ENCODE data around the gene ERC2.

The ERC2 gene

DNA sequence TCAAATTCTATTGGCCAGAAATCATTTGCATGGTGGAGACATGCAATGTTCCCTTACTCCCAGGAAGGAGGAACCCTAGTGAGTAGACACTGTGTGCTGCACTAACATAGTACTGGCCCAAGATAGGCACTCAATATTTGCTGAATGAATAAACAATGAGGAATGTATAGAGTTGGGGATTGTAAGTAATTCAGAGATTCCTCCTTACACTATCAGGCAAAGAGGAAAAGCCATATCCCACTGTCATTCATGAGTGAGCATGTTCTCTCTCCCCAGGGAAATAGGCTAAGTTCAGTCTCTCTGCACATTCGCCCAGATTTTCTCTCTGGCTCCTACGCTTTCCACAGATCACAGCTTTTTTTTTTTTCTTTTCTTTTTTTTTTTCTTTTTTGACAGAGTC, 826.3 kb downstream of the ERC2 start:
- no peak for DNase-seq (ENCODE audit: low read depth)

DNA sequence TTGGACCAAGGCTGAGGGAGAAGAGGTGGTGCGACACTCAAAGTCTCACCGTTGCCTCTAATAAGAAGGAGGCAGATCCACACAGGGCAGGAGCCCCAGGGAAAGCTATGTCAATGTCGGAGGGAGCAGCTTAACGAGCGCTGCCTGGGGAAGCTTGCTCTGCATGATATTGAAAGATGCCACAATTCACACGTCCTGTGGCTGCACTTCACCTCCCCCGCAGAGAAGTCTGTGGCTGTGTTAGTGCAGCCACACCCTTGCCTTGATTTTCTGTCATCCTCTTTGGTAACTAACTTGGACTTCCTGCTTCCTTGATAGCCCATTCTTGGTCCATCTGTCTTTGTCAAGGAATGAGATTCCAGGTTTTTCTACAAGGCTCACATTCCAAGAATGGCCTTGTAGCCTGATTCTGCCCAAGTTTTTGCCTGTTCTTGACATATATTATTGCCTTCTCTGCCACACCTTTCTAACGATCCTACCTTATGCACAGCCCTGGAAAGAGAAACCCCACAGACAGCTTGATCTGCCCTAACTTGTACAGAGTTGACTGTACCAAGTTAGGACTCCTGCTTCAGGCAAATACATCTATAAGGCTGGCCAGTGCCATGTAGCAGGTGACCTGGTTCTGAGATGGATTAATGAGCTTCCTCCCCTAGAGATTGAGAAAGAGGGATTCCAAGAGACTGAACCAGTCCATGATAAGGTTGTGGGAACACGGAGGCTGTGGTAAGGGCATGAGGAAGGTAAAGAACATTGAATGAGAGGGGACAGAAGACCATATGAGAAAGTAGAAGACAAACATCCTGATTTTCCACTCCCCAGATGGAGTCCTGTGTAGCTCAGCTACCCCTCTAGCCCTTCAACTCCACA, 828.1 kb downstream of the ERC2 start:
- no peak for DNase-seq (ENCODE audit: low read depth)

DNA sequence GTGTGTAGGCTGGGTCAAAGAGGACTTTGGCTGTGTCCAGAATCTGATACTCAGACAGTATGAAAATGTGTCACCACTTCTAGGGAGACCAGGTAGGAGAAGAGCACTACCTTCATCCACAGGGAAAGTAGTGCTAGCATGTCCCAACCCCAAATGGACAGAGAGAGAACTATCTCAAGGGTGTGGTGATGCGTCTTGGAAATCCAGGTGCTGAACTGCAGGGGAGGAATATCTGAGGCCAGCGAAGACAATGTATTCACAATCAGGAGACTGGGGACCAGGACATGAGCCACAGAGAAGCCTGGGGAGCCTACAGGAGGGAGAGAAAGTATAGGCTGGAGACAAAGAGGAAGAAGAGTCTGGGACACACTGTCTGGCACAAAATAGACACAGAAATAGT, 829.1 kb downstream of the ERC2 start:
- DNase-seq (ENCODE audit: low read depth), result no peak

DNA sequence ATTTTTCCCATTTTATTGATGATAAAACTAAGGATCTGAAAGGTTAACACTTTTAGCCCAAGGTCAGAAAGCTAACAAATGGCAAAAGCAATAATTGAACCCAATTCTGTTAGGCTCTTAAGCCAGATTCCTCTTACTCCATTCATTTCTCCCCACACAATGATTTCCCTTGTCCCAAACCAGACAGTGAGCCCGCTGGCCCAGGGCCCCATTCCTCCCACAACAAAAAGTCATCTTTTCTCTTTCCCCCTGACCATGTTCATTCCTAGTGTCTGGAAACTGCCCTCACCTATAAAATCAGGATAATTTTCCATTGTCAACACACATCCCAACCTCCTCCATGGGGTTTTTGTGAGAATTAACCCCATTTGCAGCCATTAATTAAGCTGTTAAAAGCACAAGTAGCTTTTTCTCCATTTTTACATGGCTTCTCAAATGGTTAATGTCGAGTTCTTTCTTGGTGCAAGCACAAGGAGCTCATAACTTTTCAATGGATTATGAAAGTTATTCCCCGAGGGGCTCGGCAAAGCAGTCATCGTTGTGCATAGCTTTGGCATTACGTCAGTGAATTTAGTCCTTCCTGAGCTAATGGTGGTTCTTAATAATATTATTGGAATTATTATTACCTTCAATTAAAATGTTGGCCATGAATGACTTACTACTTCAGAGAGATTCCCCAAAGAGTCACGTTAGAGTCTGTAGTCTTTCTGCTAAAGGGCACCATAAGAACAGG, 830.2 kb downstream of the ERC2 start:
- no peak for DNase-seq (ENCODE audit: low read depth)

DNA sequence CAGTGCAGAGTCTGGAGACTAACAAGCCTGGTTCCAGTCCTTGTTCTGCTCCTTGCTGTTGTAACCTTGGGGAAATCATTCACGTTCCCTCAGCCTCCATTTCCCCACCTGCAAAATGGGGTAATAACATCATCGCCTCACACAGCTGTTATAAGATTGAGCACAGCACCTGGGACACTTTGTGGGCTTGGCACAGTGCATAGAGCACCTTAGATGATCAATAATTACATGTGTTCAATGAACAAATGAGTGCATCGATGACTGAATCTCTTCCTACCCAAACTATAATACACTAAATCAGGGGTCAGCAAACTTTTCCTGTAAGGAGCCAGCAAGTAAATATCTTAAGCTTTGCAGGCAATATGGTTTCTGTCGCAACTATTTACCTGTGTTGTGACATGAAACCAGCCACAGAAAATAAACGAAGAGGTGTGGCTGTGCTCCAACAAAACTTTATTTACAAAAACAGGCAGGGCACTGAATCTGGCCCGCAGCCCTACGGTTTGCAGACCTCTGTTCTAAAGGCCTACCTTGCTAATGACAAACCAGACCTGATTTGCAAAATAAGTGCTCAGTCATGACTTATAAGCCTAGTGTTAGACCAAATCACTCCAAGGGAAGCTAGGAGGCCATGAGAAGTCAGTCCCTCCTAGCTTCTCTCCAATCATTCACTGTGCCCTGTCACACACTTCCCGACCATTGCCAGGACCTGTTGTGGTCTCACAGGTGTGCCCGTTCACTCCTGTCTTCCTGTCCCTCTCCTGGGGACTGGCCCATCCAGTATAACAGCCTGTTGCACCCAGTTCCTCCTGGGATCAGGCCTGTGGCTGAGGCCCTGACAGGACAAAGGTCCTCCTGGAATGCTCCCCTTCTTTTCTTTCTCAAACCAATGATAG, 831.7 kb downstream of the ERC2 start:
- no peak for DNase-seq (ENCODE audit: low read depth)

DNA sequence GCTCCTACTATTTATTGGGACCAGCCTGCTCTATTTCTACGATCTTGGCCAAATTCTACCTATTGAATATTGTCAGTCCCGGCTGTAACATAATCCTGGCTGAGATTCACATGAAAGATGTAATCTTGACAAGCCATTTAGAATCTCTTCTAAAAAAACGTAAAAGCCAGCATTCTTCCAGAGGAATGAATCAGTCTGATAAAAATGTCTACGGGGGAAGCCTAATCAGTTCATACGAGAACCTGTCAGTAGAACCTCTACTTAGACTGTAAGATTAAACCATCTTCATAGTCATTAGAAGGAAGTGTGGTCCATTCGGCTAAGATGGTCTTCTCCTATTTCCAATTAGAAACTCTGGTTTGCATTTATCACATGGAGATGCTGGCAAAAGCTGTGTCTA, 833.9 kb downstream of the ERC2 start:
- no peak for DNase-seq (ENCODE audit: low read depth)

DNA sequence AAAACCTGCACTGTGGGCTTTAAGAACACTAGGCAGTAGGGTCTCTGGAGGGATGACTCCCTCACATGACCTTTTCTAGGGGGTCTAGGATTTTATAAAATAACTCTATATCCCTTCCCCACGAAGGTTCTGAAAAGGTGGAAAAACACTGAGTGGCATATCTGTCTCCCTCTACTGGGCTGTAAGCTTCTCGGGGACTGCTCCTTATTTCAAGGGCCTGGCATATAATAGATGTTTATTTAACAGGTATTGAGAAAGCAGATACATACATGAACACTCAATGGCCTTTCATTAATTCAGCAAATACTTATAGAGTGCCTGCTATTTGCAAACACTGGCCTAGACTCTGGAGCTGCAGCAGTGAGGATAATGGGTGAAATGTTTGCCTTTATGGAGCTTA, 834.9 kb downstream of the ERC2 start:
- DNase-seq (ENCODE audit: low read depth), result no peak

DNA sequence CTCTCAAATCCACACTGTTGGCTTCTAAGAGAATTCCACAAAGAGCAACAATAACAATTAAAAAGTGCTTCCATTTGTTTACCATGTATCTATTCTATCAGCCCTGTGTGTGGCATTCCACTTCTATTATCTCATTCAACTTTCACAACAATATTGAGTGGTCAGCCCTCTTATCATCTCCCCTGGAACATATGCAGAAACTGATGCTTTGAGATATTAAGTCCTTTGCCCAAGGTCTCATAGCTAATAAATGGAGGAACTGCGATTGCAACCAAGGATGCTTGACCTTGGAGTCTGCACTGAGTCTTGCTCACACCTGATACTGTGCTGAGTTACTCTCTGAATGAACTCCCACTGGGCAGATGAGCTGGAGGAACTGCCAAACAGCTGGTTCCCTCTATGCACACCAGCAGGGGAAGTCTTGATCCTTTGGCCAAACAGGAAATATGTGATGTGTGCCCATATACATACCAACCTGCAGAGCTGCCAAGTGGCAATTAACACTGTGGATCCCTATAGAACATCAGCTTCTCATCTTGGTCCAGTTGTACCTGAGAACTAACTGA, 836.4 kb downstream of the ERC2 start:
- DNase-seq (ENCODE audit: low read depth), result no peak

DNA sequence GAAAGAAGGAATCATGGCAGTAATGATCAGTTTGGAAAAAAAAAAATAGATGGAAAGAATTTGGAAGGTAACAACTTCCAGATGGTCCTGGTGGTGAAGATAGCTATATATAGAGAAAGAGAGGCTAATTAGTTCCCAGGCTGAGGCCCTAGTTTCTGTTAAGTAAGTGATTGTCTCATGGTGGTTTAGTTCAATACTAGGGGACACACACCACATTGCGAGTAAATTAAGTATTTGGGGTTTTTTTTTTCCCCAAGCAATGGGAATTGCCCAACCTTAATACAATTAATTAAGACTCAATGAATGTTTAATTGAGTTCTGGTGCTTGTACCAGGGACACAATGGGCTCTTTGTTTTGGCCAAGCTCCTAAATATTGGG, 837.4 kb downstream of the ERC2 start:
- DNase-seq (ENCODE audit: low read depth), result no peak

DNA sequence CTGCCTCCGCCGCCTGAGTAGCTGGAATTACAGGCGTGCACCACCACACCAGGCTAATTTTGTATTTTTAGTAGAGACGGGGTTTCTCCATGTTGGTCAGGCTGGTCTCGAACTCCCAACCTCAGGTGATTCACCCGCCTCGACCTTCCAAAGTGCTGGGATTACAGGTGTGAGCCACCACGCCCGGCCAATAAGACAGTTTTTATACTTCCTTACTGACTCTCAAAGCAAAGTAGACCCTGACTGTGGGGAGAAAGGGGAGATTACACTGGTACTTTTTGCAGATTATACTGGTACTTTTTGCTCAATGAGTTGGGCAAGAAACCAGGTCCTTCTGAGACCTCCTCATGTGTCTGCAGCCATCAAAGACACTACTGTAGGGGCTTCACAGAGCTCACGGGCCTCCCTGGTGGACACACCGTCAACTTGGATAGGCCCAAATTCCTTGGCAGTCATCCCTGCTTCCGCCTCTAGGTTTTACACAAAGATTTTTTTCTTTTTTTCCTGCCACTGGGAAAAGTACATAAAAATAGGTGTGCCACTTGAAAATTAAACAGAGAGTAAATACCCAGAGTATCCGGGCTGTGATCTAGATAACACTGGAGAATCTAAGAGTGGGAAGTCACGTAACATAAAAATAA, 837.9 kb downstream of the ERC2 start:
- no peak for DNase-seq (ENCODE audit: low read depth)

DNA sequence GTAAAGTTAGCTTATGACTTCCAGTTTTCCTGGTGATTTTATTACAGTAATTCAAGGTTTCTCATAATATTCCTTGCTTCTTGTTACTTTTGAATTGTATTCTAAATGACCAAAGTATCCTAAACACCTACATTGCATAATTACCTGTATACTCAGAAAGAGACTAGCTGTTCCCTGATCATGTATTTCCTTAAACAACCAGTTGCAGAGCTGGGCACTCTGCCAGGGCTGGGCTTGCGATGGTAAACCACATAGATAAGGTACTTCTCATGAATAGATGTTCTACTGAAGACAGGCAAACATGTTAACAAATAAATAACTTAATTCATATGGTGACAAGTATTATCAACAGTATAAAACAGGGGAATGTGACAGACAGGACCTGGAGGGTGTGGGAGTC, 838.8 kb downstream of the ERC2 start:
- DNase-seq (ENCODE audit: low read depth), result no peak

DNA sequence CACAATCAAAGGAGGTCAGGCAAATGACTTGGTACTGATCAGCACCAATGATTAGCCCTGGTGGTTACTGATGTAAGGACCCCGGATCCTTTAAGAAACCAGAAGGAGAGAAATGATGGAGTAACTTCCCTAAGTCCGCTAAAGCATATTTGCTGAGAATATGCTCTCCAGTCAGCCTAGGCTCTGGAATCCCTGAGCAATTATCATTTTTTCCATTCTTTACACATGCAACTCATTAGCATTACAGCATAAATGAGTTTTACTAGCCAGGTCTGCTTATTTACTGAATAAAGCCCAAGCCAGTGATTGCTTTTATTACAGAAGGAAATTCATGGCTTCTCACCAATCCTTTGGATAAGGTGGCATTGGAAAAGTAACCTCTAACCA, 842.0 kb downstream of the ERC2 start:
- no peak for DNase-seq (ENCODE audit: low read depth)

DNA sequence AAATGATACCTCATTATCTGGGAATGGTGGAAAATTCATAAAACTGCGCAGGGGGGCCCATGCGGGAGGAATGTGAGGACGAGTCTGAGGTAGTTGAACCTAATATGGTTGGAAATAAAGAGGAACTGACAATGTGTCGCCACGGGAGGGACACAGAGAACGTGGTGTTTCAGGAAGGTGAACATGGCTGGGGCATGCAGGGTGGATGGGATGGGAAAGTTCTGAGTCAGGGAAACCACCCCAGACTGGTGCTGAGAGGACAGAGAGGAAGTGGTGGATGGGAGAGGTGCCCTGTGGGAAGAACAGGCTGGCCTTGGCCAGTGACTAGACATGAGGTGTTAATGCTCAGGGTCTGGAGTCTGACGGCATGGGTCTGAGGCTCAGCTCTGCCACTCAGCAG, 844.0 kb downstream of the ERC2 start:
- no peak for DNase-seq (ENCODE audit: low read depth)

DNA sequence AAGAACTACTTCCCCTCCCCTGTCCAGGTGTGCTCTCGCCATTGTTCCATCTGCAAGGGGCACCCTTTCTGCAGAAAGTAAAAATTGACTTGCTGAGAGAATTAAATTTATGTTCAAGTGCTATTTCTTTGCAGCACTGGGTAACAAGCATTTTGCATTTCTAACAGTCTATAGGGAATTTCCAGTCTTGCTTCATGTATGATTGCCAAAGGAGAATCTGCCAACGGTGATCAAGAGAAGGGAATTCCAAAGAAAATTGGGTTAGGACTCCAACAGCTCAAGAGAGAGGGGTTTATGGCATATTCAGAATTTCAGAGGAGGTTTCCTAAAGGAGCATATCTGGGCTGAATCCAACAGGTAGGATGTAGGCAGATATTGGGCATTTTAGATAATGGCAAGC, 844.5 kb downstream of the ERC2 start:
- no peak for DNase-seq (ENCODE audit: low read depth)

DNA sequence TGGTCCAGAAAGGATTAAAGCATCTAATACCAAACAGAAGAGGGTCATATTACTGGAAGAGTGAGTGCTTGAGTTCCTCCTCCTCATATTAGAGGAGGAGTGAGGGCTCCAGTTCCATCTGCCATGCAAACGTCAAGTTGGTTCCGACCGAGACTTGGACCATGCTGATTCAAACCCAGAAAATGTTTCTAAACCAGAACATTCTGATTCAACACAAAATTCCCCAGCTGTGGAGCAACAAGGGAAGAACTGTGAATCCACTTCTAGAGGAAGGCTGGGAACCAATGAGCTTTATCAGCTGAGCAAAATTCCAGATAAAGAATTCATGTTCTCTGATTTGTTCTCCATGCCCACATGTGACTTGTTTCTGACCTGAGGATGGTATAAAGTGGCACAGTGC, 845.5 kb downstream of the ERC2 start:
- no peak for DNase-seq (ENCODE audit: low read depth)

DNA sequence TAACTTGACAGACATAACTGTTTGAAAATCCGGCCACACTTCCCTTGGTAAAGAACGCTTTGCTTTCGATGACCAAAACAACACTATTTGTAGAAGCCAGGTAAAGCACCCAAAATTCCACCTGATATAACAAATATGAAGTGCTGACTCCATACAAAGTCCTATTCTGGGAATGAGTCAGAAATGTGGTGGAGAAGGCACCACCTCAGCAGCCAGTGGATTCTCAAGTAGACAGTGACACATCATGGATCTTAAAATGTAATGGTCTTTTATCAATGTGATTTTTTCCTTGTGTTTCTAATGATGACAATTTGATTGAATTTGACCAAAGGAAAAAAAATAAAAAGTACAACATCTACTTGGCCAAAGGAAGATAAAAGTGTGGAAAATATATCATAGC, 846.2 kb downstream of the ERC2 start:
- no peak for DNase-seq (ENCODE audit: low read depth)

DNA sequence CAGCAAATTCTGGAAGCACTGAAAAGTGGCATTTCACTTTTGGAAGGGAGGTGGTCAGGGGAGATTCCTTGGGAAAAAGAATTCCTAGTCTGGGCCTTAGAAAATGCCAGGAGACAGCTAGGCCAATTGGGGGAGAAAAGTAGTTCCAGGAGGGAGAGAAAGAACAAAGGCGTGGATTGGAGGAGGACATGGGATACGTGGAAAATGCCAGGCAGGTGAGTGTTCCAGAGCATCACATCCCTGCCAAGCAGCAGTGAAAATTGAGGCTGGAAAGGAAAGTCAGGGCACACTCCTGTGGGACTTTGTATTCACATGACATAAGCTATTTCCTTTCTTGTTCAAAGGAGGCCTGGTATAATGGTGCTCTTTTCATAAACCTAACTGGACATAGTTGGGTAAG, 846.6 kb downstream of the ERC2 start:
- DNase-seq (ENCODE audit: low read depth), result no peak

DNA sequence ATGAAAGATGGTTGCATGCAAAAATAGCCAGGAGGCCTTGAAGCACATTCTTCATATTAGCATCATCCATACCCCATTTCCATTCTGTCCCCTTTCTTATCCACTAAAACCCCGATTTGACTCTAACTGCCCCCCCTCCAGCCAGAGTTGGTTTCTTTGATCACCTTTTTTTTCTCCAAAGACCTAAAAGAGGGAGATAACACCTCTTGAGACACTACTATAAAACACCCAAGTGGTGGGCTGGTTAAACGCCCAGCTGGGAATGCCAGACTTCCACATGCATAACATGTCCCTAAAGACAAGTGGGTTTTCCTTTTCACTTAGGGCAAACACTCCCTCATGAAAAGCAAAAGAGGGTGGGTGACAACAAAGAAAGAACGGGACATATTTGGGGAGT, 847.2 kb downstream of the ERC2 start:
- no peak for DNase-seq (ENCODE audit: low read depth)

DNA sequence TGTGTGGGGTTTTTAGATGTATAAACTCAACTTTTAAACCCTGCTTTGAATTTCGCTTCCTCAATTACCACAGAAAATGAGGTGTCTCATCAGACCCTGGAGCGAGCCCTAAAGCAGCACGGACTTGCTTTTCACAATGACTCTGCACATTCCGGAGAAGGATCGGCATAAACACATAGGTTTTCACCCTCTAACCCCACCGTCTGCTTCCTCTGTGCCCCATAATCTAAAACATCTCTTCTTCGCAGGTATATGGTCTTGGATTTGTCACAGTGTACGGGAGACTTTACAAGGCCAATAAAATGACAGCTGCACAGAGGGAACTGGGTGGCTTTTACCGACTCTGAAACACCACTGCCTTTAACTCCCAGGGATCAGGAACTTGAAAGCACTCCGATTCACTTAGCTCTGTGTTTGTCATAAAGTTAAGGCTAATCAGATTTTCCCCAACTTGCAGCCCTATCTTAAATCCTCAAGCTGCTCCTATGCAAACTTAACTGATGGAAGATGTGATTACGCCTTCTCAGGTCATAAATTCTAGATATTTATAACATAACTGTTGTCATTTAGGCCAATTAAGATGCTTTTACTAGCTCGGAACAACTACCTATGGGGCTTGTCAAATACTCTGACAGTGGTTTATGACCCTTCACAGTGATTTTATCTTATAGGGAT, 847.8 kb downstream of the ERC2 start:
- DNase-seq (ENCODE audit: low read depth), result no peak

DNA sequence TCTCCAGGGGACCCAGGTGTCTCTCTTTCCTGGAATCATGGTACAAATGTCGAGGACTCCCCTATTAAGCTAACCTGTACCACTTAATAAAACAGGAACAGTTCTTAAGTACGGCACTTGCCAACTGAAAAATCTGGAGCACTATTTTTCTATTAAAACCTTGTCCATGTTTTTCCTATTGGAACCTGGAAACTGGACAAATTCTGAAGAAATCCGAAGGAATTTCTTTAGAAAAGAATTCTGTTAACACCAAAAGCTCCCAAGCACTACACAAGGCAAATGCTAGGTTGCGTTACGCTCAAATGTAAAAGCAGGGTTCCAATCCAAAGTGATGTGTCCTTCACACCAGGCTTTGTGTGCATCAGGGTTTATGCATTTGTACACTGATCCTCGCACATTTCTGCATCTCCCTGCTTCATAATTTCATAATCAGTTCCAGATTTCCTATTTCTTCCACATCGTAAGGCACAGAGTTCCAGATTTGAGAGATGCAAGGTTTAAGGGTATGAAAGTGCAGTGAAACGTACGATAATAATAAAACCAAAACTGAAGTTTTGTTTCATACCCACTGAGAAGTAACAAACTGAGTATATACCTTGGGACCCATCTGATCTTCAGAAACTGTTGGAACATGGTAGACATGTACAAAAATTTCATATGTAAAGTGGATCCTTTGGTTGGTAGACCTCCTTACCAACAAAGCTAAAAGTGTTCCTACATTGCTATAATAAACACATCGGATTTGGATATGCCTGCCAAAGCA, 849.0 kb downstream of the ERC2 start:
- no peak for DNase-seq (ENCODE audit: low read depth)

DNA sequence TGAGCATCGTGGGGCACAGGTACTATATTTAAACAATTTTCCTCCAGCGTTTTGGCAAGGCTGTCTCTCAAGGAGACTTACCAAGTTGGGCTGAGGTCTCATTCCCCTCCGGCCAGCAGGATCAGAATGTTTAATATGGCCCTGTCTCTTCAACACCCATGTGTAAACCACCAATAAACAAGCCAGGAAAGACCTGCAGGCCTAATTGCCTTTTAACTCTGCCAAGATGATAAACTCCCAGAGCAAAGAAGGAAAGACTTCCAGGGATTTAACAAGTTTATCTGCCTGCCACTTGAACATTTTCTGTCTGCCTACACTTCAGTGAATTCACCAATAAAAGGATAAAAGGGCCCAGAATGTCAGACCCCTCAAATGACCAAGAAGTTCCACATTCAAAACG, 850.9 kb downstream of the ERC2 start:
- DNase-seq (ENCODE audit: low read depth), result no peak
